GM08714 (cell line): ENCODE measurements around the gene PKD1L1.

Experiments
- H3K4me3 ChIP-seq: fragments of 200-500 bp; sonication (Bioruptor generic); 2 replicates; pipeline ENCODE4 v1.5.1; 2014; ENCODE audit warnings: mild to moderate bottlenecking, low read length, inconsistent platforms
- ZNF274 ChIP-seq: IDR thresholded peaks from 2 replicates; pipeline ENCODE4 v1.6.1; 2012; ENCODE audit warnings: mild to moderate bottlenecking, low read depth, low read length

Gene PKD1L1

DNA sequence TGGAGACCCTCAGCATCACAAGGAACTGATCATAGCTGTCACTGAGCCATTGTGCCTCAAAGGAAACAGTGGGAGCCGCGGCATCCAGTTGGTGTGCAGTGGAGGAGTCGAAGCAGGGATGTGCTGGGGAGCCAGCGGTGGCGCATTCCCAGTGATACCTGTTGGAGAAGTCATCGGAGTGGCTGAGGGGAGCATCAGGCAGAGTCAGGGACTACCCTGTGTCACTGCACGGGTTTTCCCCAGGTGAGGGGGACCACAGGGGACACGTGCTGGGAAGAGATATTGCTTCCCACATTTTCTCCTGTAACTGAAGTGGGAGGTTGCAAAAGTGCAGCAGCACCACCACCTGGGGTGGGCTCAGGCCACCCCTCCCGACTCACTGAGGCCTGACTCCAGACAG lies 57.7 kb downstream of the PKD1L1 start:
- no peak for TF ChIP-seq ZNF274
- no peak overlapping the region for H3K4me3 ChIP-seq

DNA sequence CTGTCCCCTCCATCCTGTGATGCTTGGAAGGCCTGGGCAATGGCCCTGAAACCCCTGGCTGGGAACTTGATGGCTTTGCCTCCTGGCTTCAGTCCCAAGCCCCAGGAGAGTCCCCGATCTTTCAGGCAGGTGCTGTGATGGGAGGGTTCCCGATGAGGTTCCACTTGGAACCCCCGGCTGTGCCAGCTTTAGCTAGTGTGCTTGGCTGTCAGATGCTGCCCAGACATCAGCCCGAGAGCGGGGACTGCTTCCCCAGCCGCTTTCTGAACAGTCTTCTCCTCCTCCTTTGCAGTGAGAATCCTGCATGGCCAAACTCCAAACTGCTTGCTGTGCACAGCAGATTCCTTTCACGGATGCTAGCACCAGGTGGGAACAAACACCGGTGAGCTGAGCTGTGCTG lies 58.1 kb downstream of the PKD1L1 start:
- no peak for TF ChIP-seq ZNF274
- H3K4me3 ChIP-seq = no peak overlapping the region

DNA sequence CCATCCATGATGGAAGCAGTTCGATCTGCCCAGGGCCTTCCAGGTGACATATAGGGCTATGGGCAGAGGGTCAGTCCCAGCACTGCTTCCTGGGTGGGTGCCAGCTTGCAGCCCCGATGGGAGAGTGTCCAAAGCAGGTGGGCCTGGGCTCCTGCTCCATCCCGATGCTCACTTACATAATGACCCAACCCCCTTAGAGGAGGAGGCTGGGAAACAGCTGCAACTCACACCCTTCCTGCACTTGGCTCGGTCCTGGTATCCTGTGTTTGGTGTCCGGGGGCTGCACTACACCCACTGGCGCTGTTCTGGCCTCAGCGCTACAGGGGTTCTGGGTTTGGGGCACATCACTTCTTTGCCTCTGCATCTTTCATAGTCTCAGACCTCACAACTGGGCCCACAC lies 58.5 kb downstream of the PKD1L1 start:
- no peak overlapping the region for H3K4me3 ChIP-seq
- no peak for TF ChIP-seq ZNF274

DNA sequence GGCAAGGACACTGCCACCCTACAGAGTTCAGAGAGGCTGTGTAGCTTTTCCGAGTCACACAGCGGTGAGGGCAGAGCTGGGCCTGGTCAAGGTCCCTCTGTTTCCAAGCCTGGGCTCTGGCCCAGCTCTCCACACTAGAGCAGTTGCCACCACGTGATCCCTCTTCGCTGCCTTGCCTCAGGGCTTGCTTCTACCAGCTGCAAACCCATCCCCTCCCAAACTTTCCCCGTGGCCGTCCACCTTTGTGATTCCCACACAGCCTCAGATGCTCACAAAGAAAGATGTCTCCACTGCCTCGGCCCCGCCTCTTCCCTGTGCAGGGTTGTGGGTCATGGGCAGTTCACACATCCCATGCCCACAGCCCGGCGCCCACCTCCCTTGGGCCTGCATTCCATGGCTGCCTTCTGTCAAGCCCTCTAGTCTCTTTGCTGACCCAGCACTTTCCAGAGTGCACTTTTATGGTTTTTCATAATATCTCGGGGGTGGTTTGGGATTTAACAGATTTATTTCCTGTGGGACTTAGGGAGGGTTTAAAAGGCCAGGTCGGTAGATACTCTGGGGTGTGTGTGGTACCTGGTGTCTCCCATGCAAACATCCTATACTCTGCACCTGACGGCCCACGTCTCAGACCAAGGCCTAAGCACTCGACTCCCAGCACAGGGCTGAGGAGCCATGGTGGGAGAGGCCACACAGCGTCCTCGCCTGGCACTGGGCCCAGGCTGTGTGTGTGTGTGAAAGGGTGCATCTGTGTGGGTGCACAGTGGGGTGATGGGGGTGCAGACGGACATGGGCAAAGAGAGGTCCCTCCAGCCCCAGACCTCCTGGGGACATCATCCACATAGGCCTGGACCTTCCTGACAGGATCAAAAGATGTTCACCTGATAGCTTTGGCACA lies 59.6 kb downstream of the PKD1L1 start:
- TF ChIP-seq ZNF274 = no peak
- no peak overlapping the region for H3K4me3 ChIP-seq

DNA sequence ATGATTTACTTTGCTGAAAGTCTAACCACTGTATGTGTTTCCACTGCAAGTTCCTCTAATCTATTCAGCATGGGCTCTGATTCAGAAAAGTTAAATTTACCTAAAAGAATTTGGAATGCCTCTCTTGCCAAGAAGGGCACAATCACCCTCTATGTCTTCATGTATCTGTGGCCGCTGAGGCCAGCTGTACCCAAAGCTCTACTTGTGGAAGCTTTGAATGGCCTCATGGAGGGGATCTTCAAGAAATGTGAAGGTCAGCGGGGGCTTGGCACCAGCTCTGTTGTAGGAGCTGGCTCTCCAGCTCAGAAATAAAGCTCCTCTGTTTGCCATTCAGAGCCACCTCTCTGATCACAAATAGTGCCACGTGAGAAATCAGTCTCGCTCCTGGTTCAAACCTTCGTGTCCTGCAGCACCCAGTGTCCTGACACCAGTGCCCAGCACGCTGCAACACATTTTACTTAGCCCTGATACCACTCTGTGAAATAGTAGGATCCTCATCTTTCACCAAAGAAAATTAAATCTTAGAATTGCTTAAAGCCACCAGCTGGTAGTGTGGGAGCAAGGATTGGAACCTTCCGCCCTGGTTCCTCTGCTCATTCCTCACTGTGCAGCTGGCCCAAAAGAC lies 61.1 kb downstream of the PKD1L1 start:
- H3K4me3 ChIP-seq = no peak overlapping the region
- TF ChIP-seq ZNF274 = no peak

DNA sequence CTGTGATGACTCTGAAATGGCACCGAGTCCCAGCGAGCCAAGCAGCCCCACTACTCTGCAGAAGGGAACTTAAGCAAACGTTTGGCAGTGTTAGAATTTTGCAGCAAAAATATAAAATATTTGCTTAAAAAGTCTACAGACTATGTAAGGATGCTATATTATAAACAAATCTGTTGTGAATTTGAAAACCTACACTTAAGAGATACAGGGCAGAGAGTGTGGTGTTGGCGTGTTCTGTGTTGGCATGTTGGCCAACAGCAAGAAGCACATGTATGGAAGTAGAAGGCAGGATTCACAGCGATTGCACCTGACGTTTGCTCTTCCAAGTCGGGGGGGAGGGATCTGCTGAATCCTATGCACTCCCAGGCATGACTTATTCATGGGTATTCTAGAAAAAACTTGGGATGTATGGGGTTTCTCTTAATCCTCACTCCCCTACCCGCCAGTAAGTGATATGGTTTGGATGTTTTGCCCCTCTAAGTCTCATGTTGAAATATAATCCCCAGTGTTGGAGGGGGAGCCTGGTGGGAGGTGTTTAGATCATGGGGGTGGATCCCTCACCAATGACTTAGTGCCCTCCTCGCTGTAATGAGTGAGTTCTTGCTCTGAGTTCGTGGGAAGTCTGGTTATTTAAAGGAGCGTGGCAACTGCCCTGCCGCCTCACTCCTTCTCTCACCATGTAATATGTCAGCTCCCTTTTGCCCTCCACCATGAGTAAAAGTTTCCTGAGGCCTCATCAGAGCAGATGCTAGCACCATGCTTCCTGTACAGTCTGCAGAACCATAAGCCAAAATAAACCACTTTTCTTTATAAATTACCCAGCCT lies 62.1 kb downstream of the PKD1L1 start:
- H3K4me3 ChIP-seq = no peak overlapping the region
- no peak for TF ChIP-seq ZNF274

DNA sequence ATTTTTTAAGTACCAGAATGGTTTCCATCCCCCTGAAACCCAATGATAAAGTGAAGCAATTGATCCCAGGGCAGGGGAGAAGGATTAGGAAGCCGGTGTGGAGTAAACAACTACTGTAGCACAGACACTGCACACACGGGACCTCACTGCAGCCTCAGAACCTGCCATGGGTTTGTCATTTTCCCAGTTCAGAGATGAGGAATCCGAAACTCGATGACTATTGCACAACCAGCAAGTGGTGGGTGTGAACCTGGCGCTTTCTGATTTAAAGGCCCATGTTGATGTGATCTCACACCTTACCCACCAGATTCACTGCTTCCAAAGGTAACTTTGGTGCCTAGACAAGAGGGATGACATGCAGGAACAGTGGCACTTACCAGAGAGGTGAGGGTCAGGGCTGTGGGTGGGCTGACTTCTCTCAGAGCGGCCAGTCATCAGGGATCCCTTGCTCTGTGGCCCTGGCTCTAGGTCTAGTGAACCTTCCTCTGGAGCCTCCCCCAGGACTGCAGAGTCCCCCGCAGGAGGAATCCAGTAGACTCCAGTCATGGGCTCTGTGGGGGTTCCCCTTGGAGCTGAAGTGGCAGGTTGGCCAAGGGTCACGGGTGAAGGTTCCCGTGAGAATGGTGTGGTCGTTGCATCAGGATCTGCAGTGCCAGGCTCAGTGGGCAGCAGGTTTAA lies 62.8 kb downstream of the PKD1L1 start:
- no peak overlapping the region for H3K4me3 ChIP-seq
- TF ChIP-seq ZNF274 = no peak

DNA sequence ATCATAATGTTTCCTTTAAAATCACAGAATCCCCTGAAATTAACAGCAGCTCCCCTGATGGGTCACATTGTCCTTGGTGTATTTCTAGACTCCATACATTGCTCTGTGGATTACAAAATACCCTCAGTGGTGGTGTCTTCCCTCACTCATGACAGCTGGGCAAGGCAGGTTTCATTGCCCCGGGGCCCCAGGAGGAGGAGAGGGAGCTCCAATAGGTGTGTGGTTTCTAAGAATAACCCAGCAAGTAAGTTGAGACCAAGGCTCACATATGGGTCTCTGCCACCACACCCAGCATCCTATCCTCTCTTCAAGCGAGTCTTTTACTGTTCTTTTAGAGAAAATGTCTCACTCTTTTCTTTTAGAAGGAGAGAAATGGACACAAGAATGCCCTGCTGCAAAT lies 63.6 kb downstream of the PKD1L1 start:
- TF ChIP-seq ZNF274 = no peak
- H3K4me3 ChIP-seq = no peak overlapping the region

DNA sequence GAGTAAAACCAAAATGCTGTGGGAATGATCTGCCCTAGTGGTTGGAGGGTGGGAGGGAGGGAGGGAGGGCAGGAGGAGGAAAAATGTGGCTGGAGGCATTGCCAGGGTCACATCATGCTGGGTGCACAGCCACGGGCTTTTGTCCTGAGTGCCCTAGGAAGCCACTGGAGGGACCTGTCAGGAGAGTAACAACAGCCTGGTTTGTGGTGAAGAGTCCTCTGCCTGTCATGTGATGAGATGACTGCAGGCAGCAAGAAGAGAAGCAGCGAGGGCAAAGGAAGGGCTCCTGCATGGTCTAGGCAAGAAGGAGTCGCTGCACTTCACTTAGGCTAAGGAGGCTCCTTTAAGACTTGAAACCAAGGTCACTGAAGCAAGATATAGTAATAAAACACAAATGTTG lies 65.6 kb downstream of the PKD1L1 start:
- TF ChIP-seq ZNF274 = no peak
- no peak overlapping the region for H3K4me3 ChIP-seq

DNA sequence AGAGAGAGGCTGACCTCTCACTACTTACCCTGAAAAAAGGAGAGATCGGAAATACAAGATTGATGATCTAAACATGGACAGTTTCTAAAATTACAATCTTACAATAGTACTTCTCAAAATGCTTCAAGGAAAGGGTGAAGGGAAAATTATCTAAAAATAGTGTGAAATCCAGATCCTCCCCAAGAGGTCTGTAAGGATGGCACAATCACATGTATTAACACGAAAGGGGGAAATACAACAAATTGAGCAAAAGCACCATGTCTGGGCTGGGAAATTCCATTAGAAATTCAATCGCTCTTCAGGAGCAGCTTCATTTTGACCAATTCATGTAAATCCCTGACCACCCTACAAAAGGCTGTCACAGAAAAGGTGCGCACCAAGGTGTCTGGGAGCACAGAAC lies 67.0 kb downstream of the PKD1L1 start:
- no peak for TF ChIP-seq ZNF274
- H3K4me3 ChIP-seq = no peak overlapping the region

DNA sequence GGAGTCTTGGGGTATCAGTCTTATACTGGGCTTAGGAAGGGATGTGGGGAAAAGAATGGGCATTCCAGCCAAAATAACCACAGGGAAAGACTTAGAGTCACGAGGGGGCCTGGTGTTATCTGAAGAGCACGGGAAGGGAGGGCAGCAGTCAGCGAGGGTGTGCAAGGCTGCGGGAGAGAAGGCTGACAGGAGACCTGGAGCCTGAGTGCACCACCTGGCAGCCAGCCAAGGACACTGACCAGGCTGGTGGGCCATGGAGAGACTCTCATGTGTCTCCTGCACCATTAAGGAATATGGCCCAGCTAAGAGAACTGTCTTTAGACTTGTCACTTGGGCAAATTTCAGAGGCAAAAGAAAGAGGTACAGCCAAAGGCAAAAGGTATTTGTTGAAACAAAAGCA lies 69.6 kb downstream of the PKD1L1 start:
- H3K4me3 ChIP-seq = no peak overlapping the region
- no peak for TF ChIP-seq ZNF274

DNA sequence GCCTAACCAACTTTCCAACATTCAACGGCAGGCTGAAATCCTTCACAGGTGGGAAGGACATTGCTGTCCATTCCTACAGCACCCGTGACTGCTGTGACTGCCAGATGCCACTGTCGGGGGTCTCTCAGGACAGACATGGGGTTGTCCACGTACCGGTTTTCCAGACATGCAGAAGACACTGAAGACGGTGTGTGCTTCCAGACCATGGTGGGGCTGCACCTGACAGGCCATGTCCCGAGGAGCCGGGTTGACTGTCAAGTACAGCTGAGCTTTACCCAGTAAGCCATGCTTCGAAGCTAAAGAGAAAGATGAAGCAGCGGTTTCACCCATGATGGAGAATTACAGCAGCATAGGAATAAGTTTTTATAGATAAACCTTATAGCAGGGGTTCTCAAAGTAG lies 70.9 kb downstream of the PKD1L1 start:
- no peak for TF ChIP-seq ZNF274
- no peak overlapping the region for H3K4me3 ChIP-seq

DNA sequence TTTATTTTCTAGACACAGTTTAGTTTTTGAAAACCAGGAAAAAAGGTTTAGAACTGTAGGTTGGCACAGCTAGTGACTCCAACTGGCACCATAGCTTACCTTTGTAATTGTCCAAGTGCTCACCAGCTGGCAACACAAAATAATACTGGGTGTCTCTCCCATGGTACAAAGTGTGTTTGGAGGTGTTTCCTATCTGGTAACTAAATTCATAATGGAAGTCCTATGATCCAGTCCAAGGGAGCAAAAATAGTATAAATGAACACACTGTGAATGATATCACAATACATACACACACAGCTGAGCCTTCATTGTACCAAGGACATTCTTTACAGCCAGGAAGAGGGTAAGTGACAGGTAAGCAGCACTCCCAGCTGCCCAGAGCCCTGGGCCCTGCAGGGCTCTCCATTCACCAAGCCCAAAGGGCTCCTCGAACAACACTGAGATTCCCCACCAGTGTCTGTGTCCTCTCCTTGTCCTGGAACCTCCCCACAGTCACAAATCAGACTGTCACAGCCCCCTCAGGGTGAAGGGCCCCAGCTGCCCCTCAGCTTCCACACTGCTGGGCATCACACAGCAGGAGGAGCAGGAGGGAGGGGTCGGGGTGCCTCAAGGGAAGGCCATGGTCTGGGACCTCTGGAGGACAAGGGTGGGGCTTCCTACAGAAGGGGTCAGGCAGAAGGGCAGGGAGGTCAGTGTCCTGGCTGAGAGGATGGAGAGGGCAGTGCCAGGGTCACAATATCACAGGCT lies 72.1 kb downstream of the PKD1L1 start:
- H3K4me3 ChIP-seq = no peak overlapping the region
- no peak for TF ChIP-seq ZNF274
